ENCODE results near the gene JAGN1. TPM values are rescaled to one million over a fixed set of nuclear protein-coding genes. Genes with fewer than 3 reads are reported as not detected.
"Not testable (repeated sequence)": the region's sequence is repeated elsewhere in the genome, so short reads cannot be mapped to it uniquely, and the experiment has no call there.

JAGN1 gene
- total RNA-seq, 1 donor from 2014 or later = 56.0 TPM

GRCh38 chr3:9866639-9867038 lies 23.8 kb upstream of the JAGN1 start:
- no peak for DNase-seq (ENCODE audit: low read depth)
- H3K36me3 ChIP-seq (ENCODE audit: control insufficient read depth, insufficient read depth, low read length) = no peaks in the 10 kb centered on the region
- no peak overlapping the region for H3K4me3 ChIP-seq (ENCODE audit: low read depth, low read length)
- TF ChIP-seq, protein P1, sequence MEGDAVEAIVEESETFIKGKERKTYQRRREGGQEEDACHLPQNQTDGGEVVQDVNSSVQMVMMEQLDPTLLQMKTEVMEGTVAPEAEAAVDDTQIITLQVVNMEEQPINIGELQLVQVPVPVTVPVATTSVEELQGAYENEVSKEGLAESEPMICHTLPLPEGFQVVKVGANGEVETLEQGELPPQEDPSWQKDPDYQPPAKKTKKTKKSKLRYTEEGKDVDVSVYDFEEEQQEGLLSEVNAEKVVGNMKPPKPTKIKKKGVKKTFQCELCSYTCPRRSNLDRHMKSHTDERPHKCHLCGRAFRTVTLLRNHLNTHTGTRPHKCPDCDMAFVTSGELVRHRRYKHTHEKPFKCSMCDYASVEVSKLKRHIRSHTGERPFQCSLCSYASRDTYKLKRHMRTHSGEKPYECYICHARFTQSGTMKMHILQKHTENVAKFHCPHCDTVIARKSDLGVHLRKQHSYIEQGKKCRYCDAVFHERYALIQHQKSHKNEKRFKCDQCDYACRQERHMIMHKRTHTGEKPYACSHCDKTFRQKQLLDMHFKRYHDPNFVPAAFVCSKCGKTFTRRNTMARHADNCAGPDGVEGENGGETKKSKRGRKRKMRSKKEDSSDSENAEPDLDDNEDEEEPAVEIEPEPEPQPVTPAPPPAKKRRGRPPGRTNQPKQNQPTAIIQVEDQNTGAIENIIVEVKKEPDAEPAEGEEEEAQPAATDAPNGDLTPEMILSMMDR (IDR thresholded peaks at IDR 0.05; ENCODE audit: insufficient read depth, low read length, poor library complexity, severe bottlenecking) = no peak
- H3K27me3 ChIP-seq (ENCODE audit: control insufficient read depth, insufficient read depth, low read length) = no peaks in the 10 kb centered on the region

DNA sequence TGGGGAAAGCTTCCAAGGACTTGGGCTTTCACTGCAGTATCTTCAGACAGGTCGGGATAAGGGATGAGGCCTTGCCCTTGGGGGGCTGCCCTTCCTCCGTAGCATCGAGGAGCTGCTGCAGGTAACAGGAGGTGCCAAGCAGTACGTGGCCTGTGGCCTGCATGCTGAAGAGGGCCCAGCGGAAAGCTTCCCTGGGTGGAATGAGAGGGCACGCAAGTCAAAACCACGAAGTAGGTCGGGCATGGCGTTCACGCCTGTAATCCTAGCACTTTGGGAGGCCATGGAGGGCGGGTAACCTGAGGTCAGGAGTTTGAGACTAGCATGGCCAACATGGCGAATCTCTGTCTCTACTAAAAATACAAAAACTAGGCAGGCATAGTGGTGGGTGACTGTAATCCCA lies 23.3 kb upstream of the JAGN1 start:
- H3K4me3 ChIP-seq (ENCODE audit: low read depth, low read length) = no peak overlapping the region
- H3K36me3 ChIP-seq (ENCODE audit: control insufficient read depth, insufficient read depth, low read length) = no peaks in the 10 kb centered on the region
- TF ChIP-seq, protein P1 (IDR thresholded peaks at IDR 0.05; ENCODE audit: insufficient read depth, low read length, poor library complexity, severe bottlenecking) = no peak
- DNase-seq (ENCODE audit: low read depth) = no peak
- no peaks in the 10 kb centered on the region for H3K27me3 ChIP-seq (ENCODE audit: control insufficient read depth, insufficient read depth, low read length)

- TF ChIP-seq, protein P1 (IDR thresholded peaks at IDR 0.05; ENCODE audit: insufficient read depth, low read length, poor library complexity, severe bottlenecking) = no peak
- Histone ChIP-seq H3K27me3 (ENCODE audit: control insufficient read depth, insufficient read depth, low read length) (no peaks in the 10 kb centered on the region), H3K36me3 (ENCODE audit: control insufficient read depth, insufficient read depth, low read length) (no peaks in the 10 kb centered on the region), H3K4me3 (ENCODE audit: low read depth, low read length) (no peak overlapping the region)
- DNase-seq (ENCODE audit: low read depth) = no peak
These were observed 20.5 kb upstream of the JAGN1 start for GRCh38 chr3:9869955-9870354.

DNA sequence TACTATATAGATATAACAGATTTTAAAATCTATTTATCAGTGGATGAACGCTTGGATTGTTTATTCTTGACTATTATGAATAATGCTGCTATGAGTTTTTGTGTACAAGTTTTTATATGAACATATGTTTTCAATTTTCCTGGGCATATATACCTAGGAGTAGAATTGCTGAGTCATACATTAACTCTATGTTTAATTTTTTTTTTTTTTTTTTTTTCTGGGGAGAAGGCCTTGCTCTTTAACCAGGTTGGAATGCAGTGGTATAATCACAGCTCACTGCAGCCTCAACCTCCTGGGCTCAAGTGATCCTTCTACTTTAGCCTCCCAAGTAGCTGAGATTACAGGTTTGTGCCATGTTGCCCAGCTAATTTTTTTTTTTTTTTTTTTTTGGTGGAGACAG lies 19.4 kb upstream of the JAGN1 start:
- no peaks in the 10 kb centered on the region for H3K27me3 ChIP-seq (ENCODE audit: control insufficient read depth, insufficient read depth, low read length)
- DNase-seq (ENCODE audit: low read depth) = no peak
- no peaks in the 10 kb centered on the region for H3K36me3 ChIP-seq (ENCODE audit: control insufficient read depth, insufficient read depth, low read length)
- H3K4me3 ChIP-seq (ENCODE audit: low read depth, low read length) = no peak overlapping the region
- TF ChIP-seq, protein P1 (IDR thresholded peaks at IDR 0.05; ENCODE audit: insufficient read depth, low read length, poor library complexity, severe bottlenecking) = no peak

DNA sequence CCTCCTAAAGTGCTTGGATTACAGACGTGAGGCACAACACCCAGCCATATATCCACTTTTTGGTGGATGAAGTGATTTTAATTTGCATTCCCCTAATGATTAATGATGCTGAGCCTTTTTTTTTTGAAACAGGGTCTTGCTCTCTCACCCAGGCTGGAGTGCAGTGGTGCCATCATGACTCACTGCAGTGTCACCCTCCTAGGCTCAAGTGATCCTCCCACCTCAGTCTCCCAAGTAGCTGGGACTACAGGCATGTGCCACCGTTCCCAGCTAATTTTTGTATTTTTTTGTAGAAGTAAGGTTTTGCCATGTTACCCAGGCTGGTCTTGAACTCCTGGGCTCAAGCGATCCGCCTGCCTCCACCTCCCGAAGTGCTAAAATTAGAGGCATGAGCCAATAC lies 18.3 kb upstream of the JAGN1 start:
- H3K27me3 ChIP-seq (ENCODE audit: control insufficient read depth, insufficient read depth, low read length) = not testable (repeated sequence)

GRCh38 chr3:9875448-9875847 lies 15.0 kb upstream of the JAGN1 start:
- Histone ChIP-seq H3K27me3 (ENCODE audit: control insufficient read depth, insufficient read depth, low read length) (no peaks in the 10 kb centered on the region), H3K4me3 (ENCODE audit: low read depth, low read length) (no peak overlapping the region), H3K36me3 (ENCODE audit: control insufficient read depth, insufficient read depth, low read length) (no peaks in the 10 kb centered on the region)
- TF ChIP-seq, protein P1 (IDR thresholded peaks at IDR 0.05; ENCODE audit: insufficient read depth, low read length, poor library complexity, severe bottlenecking) = no peak
- no peak for DNase-seq (ENCODE audit: low read depth)

More for the DNA sequence above, 18.3 kb upstream of the JAGN1 start:
- not testable (repeated sequence) for H3K36me3 ChIP-seq (ENCODE audit: control insufficient read depth, insufficient read depth, low read length); H3K4me3 ChIP-seq (ENCODE audit: low read depth, low read length); DNase-seq (ENCODE audit: low read depth)

DNA sequence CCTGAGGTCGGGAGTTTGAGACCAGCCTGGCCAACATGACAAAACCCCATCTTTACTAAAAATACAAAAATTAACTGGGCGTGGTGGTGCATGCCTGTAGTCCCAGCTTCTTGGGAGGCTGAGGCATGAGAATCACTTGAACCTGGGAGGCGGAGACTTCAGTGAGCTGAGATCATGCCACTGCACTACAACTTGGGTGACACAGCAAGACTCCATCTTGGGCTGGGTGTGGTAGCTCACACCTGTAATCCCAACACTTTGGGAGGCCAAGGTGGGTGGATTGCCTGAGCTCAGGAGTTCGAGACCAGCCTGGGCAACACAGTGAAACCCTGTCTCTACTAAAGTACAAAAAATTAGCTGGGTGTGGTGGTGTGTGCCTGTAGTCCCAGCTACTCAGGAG lies 14.2 kb upstream of the JAGN1 start:
- not testable (repeated sequence) for H3K4me3 ChIP-seq (ENCODE audit: low read depth, low read length); H3K36me3 ChIP-seq (ENCODE audit: control insufficient read depth, insufficient read depth, low read length); DNase-seq (ENCODE audit: low read depth); H3K27me3 ChIP-seq (ENCODE audit: control insufficient read depth, insufficient read depth, low read length)
